Psoas muscle (tissue), 8 donors: ENCODE results near the gene POC1B. TPM values are rescaled to one million over a fixed set of nuclear protein-coding genes. Genes with fewer than 3 reads are reported as not detected.

Experiments
- ATAC-seq, 4 donors: fragments of 200-7000 bp; cut with Tn5 transposase; one replicate each; pipeline ENCODE4 v1.9.1; 2020; ENCODE audit warnings: moderate library complexity in 3 of 4, mild to moderate bottlenecking in 2 of 4
- DNase-seq, 2 donors: peaks; one replicate each; pipeline ENCODE4 v3.0.0-alpha.2; 2020
- H3K27ac ChIP-seq: fragments of 200-600 bp; one replicate; pipeline ENCODE4 v1.8.0; 2022
- H3K27me3 ChIP-seq, 3 donors: fragments of 200-600 bp in 1 of 3; one replicate each; pipeline versions ENCODE4 v1.6.1 to v1.8.0; 2013 to 2022; ENCODE audit warnings: low read length in 2 of 3, mild to moderate bottlenecking in 2 of 3, moderate library complexity in 1 of 3; ENCODE audit not compliant: insufficient read depth in 3 of 3
- H3K36me3 ChIP-seq, 2 donors: fragments of 200-600 bp in 1 of 2; one replicate each; pipeline versions ENCODE4 v1.6.1 to v1.8.0; 2013 to 2022; ENCODE audit warnings: low read depth in 1 of 2, mild to moderate bottlenecking in 1 of 2, moderate library complexity in 1 of 2; ENCODE audit not compliant: insufficient read depth in 1 of 2
- H3K4me1 ChIP-seq: fragments of 200-600 bp; one replicate; pipeline ENCODE4 v1.8.0; 2022
- H3K4me3 ChIP-seq: fragments of 200-600 bp; one replicate; pipeline ENCODE4 v1.8.0; 2022; ENCODE audit warnings: mild to moderate bottlenecking
- H3K9me3 ChIP-seq: fragments of 200-600 bp; one replicate; pipeline ENCODE4 v1.8.0; 2022
- WGBS, 3 donors: extraction: QIAGEN DNeasy Blood & Tissue Kit; methylation state at CpG; one replicate each; pipeline versions ENCODE4 v1.1.6 to v1.1.7; 2013; 5-methylcytosine and 5-hydroxymethylcytosine counted together
- intact Hi-C, 2 donors: fragments of 100-400 bp; cut with DNase I; formaldehyde crosslinking; loops; one replicate each; pipeline versions ENCODE4 v1.11.0 to v1.14.2; 2022
- polyA plus RNA-seq, 3 donors: library from polyadenylated mRNA; stranded (reverse); fragments of 200-250 nt; gene quantifications; one replicate each; pipeline ENCODE4 v1.2.3, GENCODE V29; 2013
- total RNA-seq, 4 donors: library from RNA; stranded (reverse); fragmentation: NEBNext Ultra II Directional in 2 of 4; extraction: Animal tissue kit (Norgen Biotek cat#: 25700) in 2 of 4; gene quantifications; one replicate each; pipeline versions ENCODE4 v1.2.1 to v1.2.4, GENCODE V29; 2021 to 2023
- TF ChIP-seq, protein P1 (sequence below): fragments of 200-600 bp; IDR thresholded peaks from one replicate; pipeline ENCODE4 v1.8.0; 2022; ENCODE audit warnings: antibody characterized with exemption
- donor health status: healthy with polysubstance abuse.
- donor health status: DM: no; HTN: no; CAD: no; lungs with moderate emphysema.
- donor health status: Bipolar disorder and iron deficiency.
- donor health status: healthy.
- donor health status: DM: yes; HTN: yes; CAD: no.
- donor health status: DM: no; HTN: no; CAD: no.
- donor health status: DM: no; HTN: no; CAD: no.
- donor health status: DM: yes; HTN: yes; CAD: no.

The POC1B gene
- total and polyA plus RNA-seq, 7 donors = 2.9 to 8.1 (median 5.3) TPM

- ATAC-seq = no peak
- peaks cover 6% of the 10 kb centered on the region for H3K4me1 ChIP-seq
- H3K27ac ChIP-seq = no peak overlapping the region
- WGBS, 3 donors = 76 to 89% (median 85%) methylated on average over 2 of the region's 2 CpGs
- H3K36me3 ChIP-seq = peaks cover 0 to 2% of the 10 kb centered on the region in 2 donors
- H3K27me3 ChIP-seq = no peaks in the 10 kb centered on the region
- intact Hi-C loops = loop anchor here (5.0 to 10.0 kb wide), 6 partner anchors 165 to 1403 kb away; partner anchors contain the start of gene ATP2B1 (in 1 of the 2)
- DNase-seq = no peak
- H3K4me3 ChIP-seq = no peak overlapping the region
- TF ChIP-seq, protein P1, sequence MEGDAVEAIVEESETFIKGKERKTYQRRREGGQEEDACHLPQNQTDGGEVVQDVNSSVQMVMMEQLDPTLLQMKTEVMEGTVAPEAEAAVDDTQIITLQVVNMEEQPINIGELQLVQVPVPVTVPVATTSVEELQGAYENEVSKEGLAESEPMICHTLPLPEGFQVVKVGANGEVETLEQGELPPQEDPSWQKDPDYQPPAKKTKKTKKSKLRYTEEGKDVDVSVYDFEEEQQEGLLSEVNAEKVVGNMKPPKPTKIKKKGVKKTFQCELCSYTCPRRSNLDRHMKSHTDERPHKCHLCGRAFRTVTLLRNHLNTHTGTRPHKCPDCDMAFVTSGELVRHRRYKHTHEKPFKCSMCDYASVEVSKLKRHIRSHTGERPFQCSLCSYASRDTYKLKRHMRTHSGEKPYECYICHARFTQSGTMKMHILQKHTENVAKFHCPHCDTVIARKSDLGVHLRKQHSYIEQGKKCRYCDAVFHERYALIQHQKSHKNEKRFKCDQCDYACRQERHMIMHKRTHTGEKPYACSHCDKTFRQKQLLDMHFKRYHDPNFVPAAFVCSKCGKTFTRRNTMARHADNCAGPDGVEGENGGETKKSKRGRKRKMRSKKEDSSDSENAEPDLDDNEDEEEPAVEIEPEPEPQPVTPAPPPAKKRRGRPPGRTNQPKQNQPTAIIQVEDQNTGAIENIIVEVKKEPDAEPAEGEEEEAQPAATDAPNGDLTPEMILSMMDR = no peak
- H3K9me3 ChIP-seq = no peaks in the 10 kb centered on the region
Measured at GRCh38 chr12:89542236-89542635, 16.4 kb upstream of the POC1B start.

DNA sequence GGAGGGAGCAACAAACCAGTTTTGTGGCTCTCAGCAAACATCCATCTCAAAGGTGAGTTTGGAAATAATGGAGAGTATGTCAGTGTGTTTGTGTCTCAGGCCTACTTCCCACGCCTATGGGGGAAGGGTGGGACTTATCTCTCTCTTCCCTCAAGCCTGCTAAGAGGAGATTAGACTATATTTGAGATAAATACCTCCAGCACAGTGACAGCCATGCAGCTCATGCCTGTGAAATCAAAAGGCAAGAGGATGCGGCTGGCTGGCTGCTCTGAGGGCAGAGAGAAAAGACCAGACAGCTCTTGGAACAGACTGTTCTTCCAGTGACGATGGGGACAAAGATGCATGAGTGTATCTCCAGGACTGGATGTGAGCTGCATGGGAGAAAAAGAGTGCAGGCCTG, 14.7 kb upstream of the POC1B start:
- ATAC-seq = no peak
- Histone ChIP-seq H3K27ac (no peak overlapping the region), H3K27me3 (no peaks in the 10 kb centered on the region), H3K4me1 (peaks cover 6% of the 10 kb centered on the region), H3K36me3 (peaks cover 0 to 2% of the 10 kb centered on the region in 2 donors), H3K4me3 (no peak overlapping the region), H3K9me3 (no peaks in the 10 kb centered on the region)
- DNase-seq = no peak
- WGBS, 3 donors = 66 to 85% (median 68%) methylated on average over 3 of the region's 3 CpGs
- TF ChIP-seq, protein P1 = no peak
- intact Hi-C loops = loop anchor here (2.0 to 10.0 kb wide), 7 partner anchors 167 to 1404 kb away; partner anchors contain the start of gene ATP2B1 (in 1 of the 2)

DNA sequence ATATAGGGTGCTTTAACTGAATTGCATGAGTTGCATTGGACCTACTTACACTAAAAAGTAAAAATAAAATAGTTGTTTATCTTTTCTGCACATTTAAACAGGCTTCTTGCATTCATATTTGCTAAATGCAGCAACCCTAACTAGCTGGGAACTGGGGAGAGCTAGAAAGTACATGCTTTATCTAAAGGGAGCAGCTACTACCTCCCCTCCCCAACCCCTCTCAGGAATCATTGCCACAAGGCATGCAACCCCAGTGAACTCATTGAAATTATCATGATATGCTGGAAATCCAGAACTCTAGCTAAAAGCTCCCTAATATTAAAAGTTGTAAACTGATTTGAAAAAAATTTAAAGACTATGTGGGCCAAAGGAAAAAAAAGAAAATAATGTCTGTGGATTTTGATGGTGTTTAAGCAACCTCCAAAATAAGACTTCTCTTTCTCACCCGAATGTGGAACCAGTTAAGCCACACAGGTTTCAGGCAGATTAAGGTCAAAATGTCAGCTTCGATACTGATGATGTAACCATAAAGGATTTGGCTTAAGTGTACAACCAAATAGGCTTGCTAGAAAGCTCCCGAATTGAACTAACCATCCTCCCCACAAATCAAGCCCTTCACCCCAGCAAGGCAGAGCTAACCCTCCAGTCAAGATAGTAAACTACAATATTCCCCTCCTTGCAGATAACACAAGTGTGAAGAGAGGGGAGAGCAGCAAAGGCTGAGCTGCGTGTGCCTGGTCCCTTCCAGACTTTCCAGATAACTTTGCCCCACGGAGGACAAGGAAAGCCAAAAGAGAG, 13.8 kb upstream of the POC1B start:
- Histone ChIP-seq H3K9me3 (no peaks in the 10 kb centered on the region), H3K4me3 (no peak overlapping the region), H3K4me1 (no peaks in the 10 kb centered on the region), H3K36me3 (peaks cover 0 to 2% of the 10 kb centered on the region in 2 donors), H3K27me3 (no peaks in the 10 kb centered on the region), H3K27ac (no peak overlapping the region)
- no peak for ATAC-seq
- TF ChIP-seq, protein P1 = no peak
- WGBS, 3 donors = 43 to 70% (median 57%) methylated on average over 5 of the region's 5 CpGs
- no peak for DNase-seq
- intact Hi-C loops = loop anchor here (2.0 to 10.0 kb wide), 7 partner anchors 168 to 1405 kb away; partner anchors contain the start of gene ATP2B1 (in 1 of the 2)

GRCh38 chr12:89538897-89539296, 13.1 kb upstream of the POC1B start:
- H3K27me3 ChIP-seq = no peaks in the 10 kb centered on the region
- intact Hi-C loops = no loop called here
- no peak overlapping the region for H3K27ac ChIP-seq
- ATAC-seq = no peak
- H3K36me3 ChIP-seq = peaks cover 0 to 2% of the 10 kb centered on the region in 2 donors
- no peak for DNase-seq
- 94 to 97% (median 95%) methylated on average over 4 of the region's 4 CpGs for WGBS, 3 donors
- H3K4me1 ChIP-seq = no peaks in the 10 kb centered on the region
- TF ChIP-seq, protein P1 = no peak
- H3K9me3 ChIP-seq = no peaks in the 10 kb centered on the region
- no peak overlapping the region for H3K4me3 ChIP-seq
